GM23338 (cell line): Measurements from ENCODE around the gene NR2C2. TPM values are rescaled to one million over a fixed set of nuclear protein-coding genes. Genes with fewer than 3 reads are reported as not detected.

Experiments used
- ATAC-seq: fragments of 200-7000 bp; cut with Tn5 transposase; 3 replicates; pipeline ENCODE4 v1.9.1; 2020
- DNase-seq: peaks from one replicate; pipeline ENCODE4 v3.0.0-alpha.2; 2015; ENCODE audit warnings: low spot score
- H2AFZ ChIP-seq: fragments of 200-600 bp; sonication (generic); 2 replicates; pipeline ENCODE4 v1.8.0; 2016; ENCODE audit warnings: antibody characterized with exemption, mild to moderate bottlenecking, moderate library complexity
- H3F3A ChIP-seq: fragments of 200-600 bp; sonication (generic); replicated peaks from 2 replicates; pipeline ENCODE4 v1.8.0; 2017; ENCODE audit warnings: antibody characterized with exemption, mixed run types, low read depth
- H3K27ac ChIP-seq: fragments of 200-600 bp; sonication (generic); 2 replicates; pipeline ENCODE4 v1.6.1; 2016; ENCODE audit warnings: low read depth
- H3K27me3 ChIP-seq: fragments of 200-600 bp; sonication (generic); 2 replicates; pipeline ENCODE4 v1.8.0; 2016; ENCODE audit warnings: mild to moderate bottlenecking, mixed run types, moderate library complexity; ENCODE audit not compliant: insufficient read depth
- H3K36me3 ChIP-seq: fragments of 200-600 bp; sonication (generic); 2 replicates; pipeline ENCODE4 v1.8.0; 2016; ENCODE audit warnings: mild to moderate bottlenecking; ENCODE audit not compliant: insufficient read depth
- H3K4me1 ChIP-seq: fragments of 200-600 bp; sonication (generic); 2 replicates; pipeline ENCODE4 v1.8.0; 2016; ENCODE audit warnings: mild to moderate bottlenecking, moderate library complexity; ENCODE audit not compliant: insufficient read depth
- H3K4me2 ChIP-seq: fragments of 200-600 bp; sonication (generic); 2 replicates; pipeline ENCODE4 v1.7.1; 2017; ENCODE audit warnings: mixed run types
- H3K4me3 ChIP-seq: fragments of 200-600 bp; sonication (generic); 2 replicates; pipeline ENCODE4 v1.6.1; 2016; ENCODE audit warnings: mixed run types
- H3K79me2 ChIP-seq: fragments of 200-600 bp; sonication (generic); replicated peaks from 2 replicates; pipeline ENCODE4 v1.8.0; 2017; ENCODE audit warnings: mild to moderate bottlenecking; ENCODE audit not compliant: insufficient read depth
- H3K9me2 ChIP-seq: fragments of 200-600 bp; sonication (generic); 2 replicates; pipeline ENCODE4 v1.8.0; 2017; ENCODE audit not compliant: insufficient read depth
- H4K20me1 ChIP-seq: fragments of 200-600 bp; sonication (generic); replicated peaks from 2 replicates; pipeline ENCODE4 v1.8.0; 2017; ENCODE audit warnings: mild to moderate bottlenecking; ENCODE audit not compliant: insufficient read depth
- H3K27ac Mint-ChIP-seq: 2 replicates; pipeline ENCODE4 v1.8.0; 2020; ENCODE audit warnings: inconsistent platforms, mild to moderate bottlenecking, moderate library complexity, mixed read lengths
- H3K27me3 Mint-ChIP-seq: 3 replicates; pipeline ENCODE4 v1.8.0; 2022; ENCODE audit warnings: low read depth, mild to moderate bottlenecking, moderate library complexity, mixed read lengths, inconsistent platforms; ENCODE audit not compliant: insufficient read depth, poor library complexity
- H3K36me3 Mint-ChIP-seq: 3 replicates; pipeline ENCODE4 v1.8.0; 2021; ENCODE audit warnings: low read depth, mild to moderate bottlenecking, inconsistent platforms, moderate library complexity, mixed read lengths
- H3K4me1 Mint-ChIP-seq: 3 replicates; pipeline ENCODE4 v1.8.0; 2020; ENCODE audit warnings: mild to moderate bottlenecking, inconsistent platforms, mixed read lengths
- H3K4me3 Mint-ChIP-seq: 3 replicates; pipeline ENCODE4 v1.8.0; 2021; ENCODE audit warnings: moderate library complexity, mild to moderate bottlenecking, inconsistent platforms, mixed read lengths
- H3K9me3 Mint-ChIP-seq: 3 replicates; pipeline ENCODE4 v1.8.0; 2020; ENCODE audit warnings: moderate library complexity, mild to moderate bottlenecking, inconsistent platforms, mixed read lengths
- CREB1 ChIP-seq: fragments of 250-450 bp; sonication (Bioruptor Pico); IDR thresholded peaks from 2 replicates; pipeline ENCODE4 v1.5.0; 2020; ENCODE audit warnings: low read depth, mild to moderate bottlenecking, moderate library complexity
- JUNB ChIP-seq: IDR thresholded peaks from one replicate; pipeline ENCODE4 v1.6.1; 2016; ENCODE audit warnings: antibody characterized with exemption; ENCODE audit not compliant: unreplicated experiment
- POLR2AphosphoS5 ChIP-seq: IDR thresholded peaks from 2 replicates; pipeline ENCODE4 v1.6.1; 2016; ENCODE audit warnings: antibody characterized with exemption, low read depth
- STAT1 ChIP-seq: IDR thresholded peaks from one replicate; pipeline ENCODE4 v1.6.1; 2016; ENCODE audit warnings: antibody characterized with exemption; ENCODE audit not compliant: unreplicated experiment
- ZNF331 ChIP-seq: fragments of 250-450 bp; sonication (Bioruptor Pico); IDR thresholded peaks from 2 replicates; pipeline ENCODE4 v1.5.0; 2020; ENCODE audit warnings: low read depth, mild to moderate bottlenecking, moderate library complexity
- polyA plus RNA-seq: library from polyadenylated mRNA; unstranded; fragments of >200 nt; fragmentation: Nextera tagmentation; extraction: Ambion mirVana; gene quantifications from 2 replicates; pipeline ENCODE4 v1.2.1, GENCODE V29; 2016
- total RNA-seq: library from RNA; depleted of rRNA; stranded (reverse); fragments of >200 nt; shearing (Covaris generic); gene quantifications from 2 replicates; pipeline ENCODE4 v1.2.3, GENCODE V29; 2014
- TF ChIP-seq, protein P1 (sequence below): fragments of 250-450 bp; sonication (Bioruptor Pico); IDR thresholded peaks from 2 replicates; pipeline ENCODE4 v1.5.0; 2020; ENCODE audit warnings: mild to moderate bottlenecking, moderate library complexity
- TF ChIP-seq, protein P2 (sequence below), 2 experiments: fragments of 200-600 bp in 1 of 2; sonication (generic) in 1 of 2; conservative IDR thresholded peaks; 2 replicates each; pipeline versions ENCODE4 v1.5.1 to v1.6.1; 2016 to 2017; ENCODE audit warnings: antibody characterized with exemption in 2 of 2, low read depth in 2 of 2, mild to moderate bottlenecking in 2 of 2, moderate library complexity in 1 of 2
- TF ChIP-seq, protein P3 (sequence below): IDR thresholded peaks from one replicate; pipeline ENCODE4 v1.6.1; 2018; ENCODE audit warnings: antibody characterized with exemption; ENCODE audit not compliant: unreplicated experiment

The NR2C2 gene
- total and polyA plus RNA-seq, 2 experiments from 2014 or later = 12.0 to 57.2 TPM

DNA sequence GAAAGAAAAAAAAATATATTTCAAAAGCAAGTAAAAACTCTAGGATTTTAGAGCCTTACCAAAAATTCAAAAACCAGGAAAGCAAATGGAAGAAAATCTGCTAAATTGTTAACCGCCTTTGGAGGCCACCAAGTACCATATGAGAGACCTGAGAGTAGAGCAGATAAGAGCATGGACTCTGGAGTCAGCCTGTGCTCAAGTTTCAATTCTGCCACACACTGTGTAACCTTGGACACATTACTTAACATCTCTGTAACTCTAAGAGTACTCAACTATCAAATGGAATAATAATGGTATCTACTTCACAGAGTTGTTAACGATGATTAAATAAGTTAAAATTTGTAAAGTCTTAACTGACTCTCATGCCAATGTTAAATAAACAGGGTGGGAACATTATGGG is 138.9 kb downstream of the NR2C2 start (continued):
- TF ChIP-seq, protein P1, sequence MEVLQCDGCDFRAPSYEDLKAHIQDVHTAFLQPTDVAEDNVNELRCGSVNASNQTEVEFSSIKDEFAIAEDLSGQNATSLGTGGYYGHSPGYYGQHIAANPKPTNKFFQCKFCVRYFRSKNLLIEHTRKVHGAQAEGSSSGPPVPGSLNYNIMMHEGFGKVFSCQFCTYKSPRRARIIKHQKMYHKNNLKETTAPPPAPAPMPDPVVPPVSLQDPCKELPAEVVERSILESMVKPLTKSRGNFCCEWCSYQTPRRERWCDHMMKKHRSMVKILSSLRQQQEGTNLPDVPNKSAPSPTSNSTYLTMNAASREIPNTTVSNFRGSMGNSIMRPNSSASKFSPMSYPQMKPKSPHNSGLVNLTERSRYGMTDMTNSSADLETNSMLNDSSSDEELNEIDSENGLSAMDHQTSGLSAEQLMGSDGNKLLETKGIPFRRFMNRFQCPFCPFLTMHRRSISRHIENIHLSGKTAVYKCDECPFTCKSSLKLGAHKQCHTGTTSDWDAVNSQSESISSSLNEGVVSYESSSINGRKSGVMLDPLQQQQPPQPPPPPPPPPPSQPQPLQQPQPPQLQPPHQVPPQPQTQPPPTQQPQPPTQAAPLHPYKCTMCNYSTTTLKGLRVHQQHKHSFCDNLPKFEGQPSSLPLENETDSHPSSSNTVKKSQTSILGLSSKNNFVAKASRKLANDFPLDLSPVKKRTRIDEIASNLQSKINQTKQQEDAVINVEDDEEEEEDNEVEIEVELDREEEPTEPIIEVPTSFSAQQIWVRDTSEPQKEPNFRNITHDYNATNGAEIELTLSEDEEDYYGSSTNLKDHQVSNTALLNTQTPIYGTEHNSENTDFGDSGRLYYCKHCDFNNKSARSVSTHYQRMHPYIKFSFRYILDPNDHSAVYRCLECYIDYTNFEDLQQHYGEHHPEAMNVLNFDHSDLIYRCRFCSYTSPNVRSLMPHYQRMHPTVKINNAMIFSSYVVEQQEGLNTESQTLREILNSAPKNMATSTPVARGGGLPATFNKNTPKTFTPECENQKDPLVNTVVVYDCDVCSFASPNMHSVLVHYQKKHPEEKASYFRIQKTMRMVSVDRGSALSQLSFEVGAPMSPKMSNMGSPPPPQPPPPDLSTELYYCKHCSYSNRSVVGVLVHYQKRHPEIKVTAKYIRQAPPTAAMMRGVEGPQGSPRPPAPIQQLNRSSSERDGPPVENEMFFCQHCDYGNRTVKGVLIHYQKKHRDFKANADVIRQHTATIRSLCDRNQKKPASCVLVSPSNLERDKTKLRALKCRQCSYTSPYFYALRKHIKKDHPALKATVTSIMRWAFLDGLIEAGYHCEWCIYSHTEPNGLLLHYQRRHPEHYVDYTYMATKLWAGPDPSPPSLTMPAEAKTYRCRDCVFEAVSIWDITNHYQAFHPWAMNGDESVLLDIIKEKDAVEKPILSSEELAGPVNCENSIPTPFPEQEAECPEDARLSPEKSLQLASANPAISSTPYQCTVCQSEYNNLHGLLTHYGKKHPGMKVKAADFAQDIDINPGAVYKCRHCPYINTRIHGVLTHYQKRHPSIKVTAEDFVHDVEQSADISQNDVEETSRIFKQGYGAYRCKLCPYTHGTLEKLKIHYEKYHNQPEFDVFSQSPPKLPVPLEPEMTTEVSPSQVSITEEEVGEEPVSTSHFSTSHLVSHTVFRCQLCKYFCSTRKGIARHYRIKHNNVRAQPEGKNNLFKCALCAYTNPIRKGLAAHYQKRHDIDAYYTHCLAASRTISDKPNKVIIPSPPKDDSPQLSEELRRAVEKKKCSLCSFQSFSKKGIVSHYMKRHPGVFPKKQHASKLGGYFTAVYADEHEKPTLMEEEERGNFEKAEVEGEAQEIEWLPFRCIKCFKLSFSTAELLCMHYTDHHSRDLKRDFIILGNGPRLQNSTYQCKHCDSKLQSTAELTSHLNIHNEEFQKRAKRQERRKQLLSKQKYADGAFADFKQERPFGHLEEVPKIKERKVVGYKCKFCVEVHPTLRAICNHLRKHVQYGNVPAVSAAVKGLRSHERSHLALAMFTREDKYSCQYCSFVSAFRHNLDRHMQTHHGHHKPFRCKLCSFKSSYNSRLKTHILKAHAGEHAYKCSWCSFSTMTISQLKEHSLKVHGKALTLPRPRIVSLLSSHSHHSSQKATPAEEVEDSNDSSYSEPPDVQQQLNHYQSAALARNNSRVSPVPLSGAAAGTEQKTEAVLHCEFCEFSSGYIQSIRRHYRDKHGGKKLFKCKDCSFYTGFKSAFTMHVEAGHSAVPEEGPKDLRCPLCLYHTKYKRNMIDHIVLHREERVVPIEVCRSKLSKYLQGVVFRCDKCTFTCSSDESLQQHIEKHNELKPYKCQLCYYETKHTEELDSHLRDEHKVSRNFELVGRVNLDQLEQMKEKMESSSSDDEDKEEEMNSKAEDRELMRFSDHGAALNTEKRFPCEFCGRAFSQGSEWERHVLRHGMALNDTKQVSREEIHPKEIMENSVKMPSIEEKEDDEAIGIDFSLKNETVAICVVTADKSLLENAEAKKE = no peak
- no peak for TF ChIP-seq CREB1 (CRISPR knock-in tag)
- no peak for TF ChIP-seq STAT1
- TF ChIP-seq, protein P2, sequence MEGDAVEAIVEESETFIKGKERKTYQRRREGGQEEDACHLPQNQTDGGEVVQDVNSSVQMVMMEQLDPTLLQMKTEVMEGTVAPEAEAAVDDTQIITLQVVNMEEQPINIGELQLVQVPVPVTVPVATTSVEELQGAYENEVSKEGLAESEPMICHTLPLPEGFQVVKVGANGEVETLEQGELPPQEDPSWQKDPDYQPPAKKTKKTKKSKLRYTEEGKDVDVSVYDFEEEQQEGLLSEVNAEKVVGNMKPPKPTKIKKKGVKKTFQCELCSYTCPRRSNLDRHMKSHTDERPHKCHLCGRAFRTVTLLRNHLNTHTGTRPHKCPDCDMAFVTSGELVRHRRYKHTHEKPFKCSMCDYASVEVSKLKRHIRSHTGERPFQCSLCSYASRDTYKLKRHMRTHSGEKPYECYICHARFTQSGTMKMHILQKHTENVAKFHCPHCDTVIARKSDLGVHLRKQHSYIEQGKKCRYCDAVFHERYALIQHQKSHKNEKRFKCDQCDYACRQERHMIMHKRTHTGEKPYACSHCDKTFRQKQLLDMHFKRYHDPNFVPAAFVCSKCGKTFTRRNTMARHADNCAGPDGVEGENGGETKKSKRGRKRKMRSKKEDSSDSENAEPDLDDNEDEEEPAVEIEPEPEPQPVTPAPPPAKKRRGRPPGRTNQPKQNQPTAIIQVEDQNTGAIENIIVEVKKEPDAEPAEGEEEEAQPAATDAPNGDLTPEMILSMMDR (conservative IDR thresholded peaks at IDR 0.05; ENCODE audit: low read depth in 2 of 2) = no peak

DNA sequence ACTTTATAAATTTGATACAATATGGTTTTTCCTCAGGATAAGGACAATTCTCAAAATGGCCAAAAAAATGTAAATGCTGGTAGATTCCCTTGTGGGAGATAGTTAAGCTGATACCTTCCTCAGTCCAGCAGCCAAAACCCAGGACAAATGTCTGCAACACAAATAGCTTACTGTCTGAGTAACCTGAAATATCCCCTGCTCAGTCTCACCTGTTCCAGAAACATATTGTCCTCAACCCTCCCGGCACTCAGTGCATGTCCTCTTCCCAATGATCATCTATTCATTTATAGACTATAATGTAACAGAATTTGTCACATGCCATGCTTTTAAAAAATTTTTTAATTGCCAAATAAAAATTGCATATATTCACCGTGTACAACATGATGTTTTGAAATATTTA is 139.3 kb downstream of the NR2C2 start:
- Mint-ChIP-seq H3K4me1 (no peaks in the 10 kb centered on the region), H3K9me3 (no peaks in the 10 kb centered on the region), H3K27ac (no peak overlapping the region), H3K36me3 (peaks cover 28% of the 10 kb centered on the region), H3K27me3 (no peaks in the 10 kb centered on the region), H3K4me3 (no peak overlapping the region)
- TF ChIP-seq JUNB (no peak), ZNF331 (no peak), POLR2AphosphoS5 (no peak)
- TF ChIP-seq, protein P3, sequence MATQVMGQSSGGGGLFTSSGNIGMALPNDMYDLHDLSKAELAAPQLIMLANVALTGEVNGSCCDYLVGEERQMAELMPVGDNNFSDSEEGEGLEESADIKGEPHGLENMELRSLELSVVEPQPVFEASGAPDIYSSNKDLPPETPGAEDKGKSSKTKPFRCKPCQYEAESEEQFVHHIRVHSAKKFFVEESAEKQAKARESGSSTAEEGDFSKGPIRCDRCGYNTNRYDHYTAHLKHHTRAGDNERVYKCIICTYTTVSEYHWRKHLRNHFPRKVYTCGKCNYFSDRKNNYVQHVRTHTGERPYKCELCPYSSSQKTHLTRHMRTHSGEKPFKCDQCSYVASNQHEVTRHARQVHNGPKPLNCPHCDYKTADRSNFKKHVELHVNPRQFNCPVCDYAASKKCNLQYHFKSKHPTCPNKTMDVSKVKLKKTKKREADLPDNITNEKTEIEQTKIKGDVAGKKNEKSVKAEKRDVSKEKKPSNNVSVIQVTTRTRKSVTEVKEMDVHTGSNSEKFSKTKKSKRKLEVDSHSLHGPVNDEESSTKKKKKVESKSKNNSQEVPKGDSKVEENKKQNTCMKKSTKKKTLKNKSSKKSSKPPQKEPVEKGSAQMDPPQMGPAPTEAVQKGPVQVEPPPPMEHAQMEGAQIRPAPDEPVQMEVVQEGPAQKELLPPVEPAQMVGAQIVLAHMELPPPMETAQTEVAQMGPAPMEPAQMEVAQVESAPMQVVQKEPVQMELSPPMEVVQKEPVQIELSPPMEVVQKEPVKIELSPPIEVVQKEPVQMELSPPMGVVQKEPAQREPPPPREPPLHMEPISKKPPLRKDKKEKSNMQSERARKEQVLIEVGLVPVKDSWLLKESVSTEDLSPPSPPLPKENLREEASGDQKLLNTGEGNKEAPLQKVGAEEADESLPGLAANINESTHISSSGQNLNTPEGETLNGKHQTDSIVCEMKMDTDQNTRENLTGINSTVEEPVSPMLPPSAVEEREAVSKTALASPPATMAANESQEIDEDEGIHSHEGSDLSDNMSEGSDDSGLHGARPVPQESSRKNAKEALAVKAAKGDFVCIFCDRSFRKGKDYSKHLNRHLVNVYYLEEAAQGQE = no peak
- Histone ChIP-seq H3K4me1 (no peaks in the 10 kb centered on the region), H3F3A (no peaks in the 10 kb centered on the region), H3K79me2 (no peaks in the 10 kb centered on the region), H3K27ac (no peak overlapping the region), H3K4me2 (no peak overlapping the region), H2AFZ (no peak overlapping the region), H3K4me3 (no peak overlapping the region), H3K36me3 (peaks cover 5% of the 10 kb centered on the region; the same call in 1 of the 2 replicates), H3K9me2 (no peaks in the 10 kb centered on the region), H3K27me3 (no peaks in the 10 kb centered on the region), H4K20me1 (no peaks in the 10 kb centered on the region; the same call in 1 of the 2 replicates)
- no peak for ATAC-seq
- no peak for DNase-seq
